Panc1 (cell line): Measurements from ENCODE around the gene TUBA1A. TPM values are rescaled to one million over a fixed set of nuclear protein-coding genes. Genes with fewer than 3 reads are reported as not detected.

Source experiments
- total RNA-seq: library from RNA; stranded (reverse); gene quantifications from one replicate; pipeline ENCODE4 v1.2.1, GENCODE V29; 2021; ENCODE audit not compliant: unreplicated experiment

Gene TUBA1A
- total RNA-seq, 1 experiment from 2014 or later: 133 TPM

Other genes with a start within 250 kb of the TUBA1A start
- gene ARF3, start 231.6 kb downstream of the TUBA1A start, total RNA-seq: 224 TPM
- 2.3 TPM for gene WNT10B, start 217.3 kb downstream of the TUBA1A start, total RNA-seq
- gene WNT1, start 210.8 kb downstream of the TUBA1A start, total RNA-seq: not detected
- gene DDN, start 189.7 kb downstream of the TUBA1A start, total RNA-seq: 0.51 TPM
- 57.3 TPM for gene PRKAG1, start 170.3 kb downstream of the TUBA1A start, total RNA-seq
- gene KMT2D, start 128.3 kb downstream of the TUBA1A start, total RNA-seq: 64.7 TPM
- 4.7 TPM for gene RHEBL1, start 119.1 kb downstream of the TUBA1A start, total RNA-seq
- 1.9 TPM for gene DHH, start 94.3 kb downstream of the TUBA1A start, total RNA-seq
- 34.4 TPM for gene LMBR1L, start 78.2 kb downstream of the TUBA1A start, total RNA-seq
- gene TUBA1B, start 57.7 kb downstream of the TUBA1A start, total RNA-seq: 1,275 TPM
- gene TUBA1C, start 76.0 kb upstream of the TUBA1A start, total RNA-seq: 524 TPM
- 0.39 TPM for gene PRPH, start 106.1 kb upstream of the TUBA1A start, total RNA-seq
- gene TROAP, start 134.2 kb upstream of the TUBA1A start, total RNA-seq: 50.0 TPM
- 2.1 TPM for gene C1QL4, start 148.1 kb upstream of the TUBA1A start, total RNA-seq
- gene DNAJC22, start 157.8 kb upstream of the TUBA1A start, total RNA-seq: 1.9 TPM
- 56.3 TPM for gene SPATS2, start 178.4 kb upstream of the TUBA1A start, total RNA-seq